NCI-H524 treated with DMSO at 0.1 percent for 48 hours (cell line): Measurements from ENCODE around the gene RFNG.

Experiments used
- DNase-seq: peaks from one replicate; lab custom pipeline; 2025; lab: John Stamatoyannopoulos, UW

RFNG gene

DNA sequence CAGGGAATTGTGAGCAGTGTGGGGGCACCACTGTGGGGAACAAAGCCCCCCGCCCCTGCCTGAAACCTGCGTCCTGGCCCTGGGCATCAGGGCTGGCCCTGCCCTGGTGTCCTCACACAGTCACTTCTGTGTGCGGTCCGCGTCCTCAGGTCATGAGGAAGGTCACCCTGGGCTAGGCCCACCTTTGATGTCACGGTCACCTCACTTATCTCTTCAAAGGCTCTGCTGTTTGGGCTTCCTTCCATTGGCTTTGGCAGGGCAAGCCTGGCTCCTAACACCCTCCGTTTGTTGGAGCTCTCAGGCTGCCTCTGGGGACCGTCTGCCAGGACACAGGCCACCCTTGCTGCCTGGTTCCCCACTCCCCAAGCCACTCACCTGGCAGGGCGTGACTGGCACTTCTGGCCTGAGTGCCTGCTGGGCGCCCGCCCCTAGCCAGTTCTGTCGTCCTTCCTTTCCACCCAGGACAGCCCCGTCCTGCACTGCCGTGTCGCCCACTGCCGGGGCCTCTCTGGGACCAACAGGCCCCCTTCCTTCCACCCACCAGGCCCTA, 37.8 kb downstream of the RFNG start:
- no peak for DNase-seq

DNA sequence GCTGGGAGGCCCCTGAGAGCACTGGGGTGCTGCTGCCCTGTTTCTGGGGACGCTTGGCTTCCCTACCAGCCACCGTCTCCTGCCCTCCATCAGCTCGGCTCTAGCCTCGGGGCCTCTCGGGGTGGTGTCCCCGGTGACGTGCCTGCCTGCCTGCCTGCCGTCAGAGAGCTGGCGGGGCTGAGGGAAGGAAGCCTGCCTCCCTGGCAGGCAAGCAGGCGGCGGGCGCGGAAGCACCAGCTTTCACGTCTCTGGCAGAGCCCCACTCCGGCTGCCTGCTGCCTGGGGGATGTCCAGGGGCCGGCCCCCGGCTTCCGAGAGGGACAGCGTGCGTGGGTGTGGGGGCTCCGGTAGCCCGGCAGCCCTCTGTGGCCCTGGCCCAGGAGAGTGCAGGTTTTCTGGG, 38.3 kb downstream of the RFNG start:
- DNase-seq, result no peak

DNA sequence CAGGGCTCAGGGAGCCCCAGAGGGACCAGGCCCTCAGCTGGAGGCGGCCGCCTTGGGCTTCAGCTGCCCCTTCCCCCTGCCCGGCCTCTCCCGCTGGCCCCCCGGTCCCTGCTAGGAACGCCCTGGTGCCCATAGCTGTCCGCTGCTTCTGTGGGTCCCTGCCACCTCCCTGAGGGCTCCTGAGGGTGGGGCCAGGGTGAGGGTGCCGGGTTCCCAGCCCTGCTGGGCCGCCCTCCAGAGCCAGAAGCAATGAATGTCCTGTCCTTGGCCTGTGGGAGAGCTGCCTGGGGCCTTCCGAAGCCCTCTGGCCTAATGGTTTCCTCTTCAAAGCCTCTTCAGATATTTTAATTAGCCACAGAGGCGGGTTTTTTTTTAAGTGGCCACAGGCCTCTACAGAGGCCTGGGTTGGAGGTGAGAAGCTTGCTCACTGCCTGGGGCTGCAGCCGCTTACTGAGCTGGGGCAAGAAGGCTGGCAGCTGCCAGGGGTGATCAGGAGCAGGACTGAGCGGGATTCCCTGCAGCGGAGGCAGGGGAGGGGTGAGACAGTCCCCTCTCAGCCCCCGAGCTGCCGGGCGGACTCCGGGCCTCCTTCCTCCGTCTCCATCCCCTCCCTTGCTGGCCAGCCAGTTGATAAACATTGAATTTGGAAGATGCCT, 38.8 kb downstream of the RFNG start:
- no peak for DNase-seq

DNA sequence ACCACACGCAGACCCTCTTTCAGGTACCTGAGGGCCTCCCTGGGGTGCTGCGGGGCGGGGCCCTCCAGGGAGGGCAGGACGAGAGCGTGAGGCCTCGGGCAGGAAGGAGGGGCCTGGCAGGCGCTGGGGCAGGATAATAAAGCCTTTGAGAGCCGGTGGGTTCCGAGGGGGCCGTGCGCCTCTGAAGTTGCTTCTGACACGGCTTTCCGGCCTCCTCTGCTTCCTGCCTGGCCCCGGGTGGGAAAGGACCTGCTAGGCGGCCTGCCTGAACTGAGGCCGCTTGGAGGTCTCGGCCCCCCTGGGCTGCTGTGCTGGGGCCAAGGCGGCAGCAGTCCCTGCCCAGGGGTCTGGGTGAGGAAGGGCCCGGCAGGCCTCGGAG, 39.4 kb downstream of the RFNG start:
- DNase-seq, result no peak

DNA sequence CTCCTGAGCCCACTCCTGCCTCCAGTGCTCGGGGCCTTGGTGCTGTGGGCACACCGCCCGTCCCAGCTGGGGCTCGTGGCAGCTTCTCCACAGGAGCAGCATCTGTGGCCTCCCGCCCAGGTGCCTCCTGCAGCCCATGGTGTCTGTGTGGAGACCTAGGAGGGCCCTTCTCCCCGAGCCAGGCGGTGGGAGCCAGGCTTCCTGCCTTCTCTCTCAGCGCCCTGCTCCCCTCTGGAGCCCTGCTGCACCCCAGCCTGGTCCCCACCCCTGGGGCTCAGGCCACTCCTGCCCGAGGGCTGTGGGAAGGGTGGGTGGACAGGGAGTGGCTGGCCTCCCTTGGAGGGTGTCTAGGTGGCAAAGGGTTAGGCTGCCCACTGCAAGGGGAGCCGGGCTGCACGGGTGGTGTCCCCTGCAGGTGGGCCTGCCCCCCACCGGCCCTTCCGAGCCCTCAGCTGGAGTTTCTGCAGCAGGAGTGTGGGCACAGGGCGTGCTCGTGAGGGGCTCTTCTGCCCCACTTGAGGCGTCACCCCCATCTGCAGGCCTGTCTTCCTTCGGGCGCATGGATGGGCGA, 39.9 kb downstream of the RFNG start:
- DNase-seq, result no peak

DNA sequence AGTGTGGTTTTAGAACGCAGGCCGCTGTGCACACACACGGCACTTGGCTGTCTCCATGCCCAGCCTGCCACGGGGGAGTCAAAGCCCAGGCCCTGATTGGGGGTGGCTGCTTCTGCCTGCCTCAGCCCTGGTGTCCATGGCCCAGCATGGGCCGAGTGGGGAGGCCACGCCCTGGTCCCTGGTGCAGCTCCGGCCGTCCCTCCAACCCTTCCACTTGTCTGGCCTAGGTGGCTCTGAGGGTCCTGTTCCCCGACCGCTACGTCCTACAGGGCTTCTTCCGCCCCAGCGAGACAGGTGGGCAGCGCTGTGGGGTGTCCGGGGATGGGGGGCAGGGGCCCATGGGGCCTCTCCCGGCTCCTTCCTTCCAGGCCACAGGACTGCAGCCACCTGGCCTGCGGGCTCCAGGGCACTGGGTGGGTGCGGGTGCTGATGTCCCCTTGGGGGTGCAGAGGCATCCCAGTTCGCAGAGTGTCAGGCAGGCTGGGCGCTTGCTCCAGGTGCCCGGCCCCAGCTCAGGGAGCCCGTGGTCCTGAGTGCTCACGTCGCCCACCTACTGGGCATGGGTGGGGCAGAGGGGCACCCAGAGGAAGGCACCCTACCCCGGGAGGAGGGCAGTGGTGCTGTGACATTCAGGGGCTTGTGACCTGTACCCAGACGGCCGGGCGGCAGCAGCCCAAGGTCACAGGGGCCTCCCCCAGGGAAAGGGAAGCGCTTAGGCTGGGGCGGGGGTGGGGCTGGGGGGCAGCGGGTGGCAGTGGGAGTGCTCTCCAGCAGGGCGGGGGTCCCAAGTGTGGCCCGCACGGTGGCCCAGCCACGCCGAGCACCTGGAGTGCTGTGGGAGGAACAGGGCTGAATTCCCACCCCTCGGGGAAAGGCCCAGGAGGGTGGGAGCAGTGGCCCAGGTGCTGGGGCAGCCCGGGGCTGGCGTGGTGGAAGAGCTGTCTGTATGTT, 40.8 kb downstream of the RFNG start:
- DNase-seq, result no peak

DNA sequence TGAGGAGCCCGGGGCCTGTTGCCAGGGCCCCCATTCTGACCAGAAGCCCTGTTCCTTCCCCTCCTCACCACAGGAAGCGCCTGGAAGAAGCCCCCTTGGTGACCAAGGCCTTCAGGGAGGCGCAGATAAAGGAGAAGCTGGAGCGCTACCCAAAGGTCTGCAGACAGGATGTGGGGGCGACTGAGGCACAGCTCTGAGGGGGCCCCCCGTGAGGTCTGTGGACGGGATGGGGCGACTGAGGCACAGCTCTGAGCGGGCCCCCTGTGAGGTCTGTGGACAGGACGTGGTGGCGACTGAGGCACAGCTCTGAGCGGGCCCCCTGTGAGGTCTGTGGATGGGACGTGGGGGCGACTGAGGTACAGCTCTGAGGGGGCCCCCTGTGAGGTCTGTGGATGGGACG, 42.2 kb downstream of the RFNG start:
- DNase-seq, result no peak

DNA sequence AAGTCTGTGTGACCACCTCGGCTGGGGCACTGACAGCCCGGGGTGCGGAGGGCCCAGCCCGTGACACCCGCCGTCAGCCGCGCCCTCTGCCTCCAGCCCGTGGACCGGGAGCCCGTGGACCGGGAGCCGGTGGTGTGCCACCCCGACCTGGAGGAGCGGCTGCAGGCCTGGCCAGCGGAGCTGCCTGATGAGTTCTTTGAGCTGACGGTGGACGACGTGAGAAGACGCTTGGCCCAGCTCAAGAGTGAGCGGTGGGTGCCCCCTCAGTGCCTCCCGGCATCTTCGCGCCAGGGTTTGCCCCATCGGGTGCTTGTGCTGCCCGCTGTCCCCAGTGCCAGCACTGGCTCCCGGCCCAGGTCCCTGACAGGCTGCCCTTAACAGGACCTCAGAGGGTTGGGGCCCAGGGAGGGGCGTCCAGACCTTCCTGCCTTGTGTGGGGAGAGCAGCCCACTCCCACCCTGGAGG, 42.6 kb downstream of the RFNG start:
- DNase-seq, result no peak

DNA sequence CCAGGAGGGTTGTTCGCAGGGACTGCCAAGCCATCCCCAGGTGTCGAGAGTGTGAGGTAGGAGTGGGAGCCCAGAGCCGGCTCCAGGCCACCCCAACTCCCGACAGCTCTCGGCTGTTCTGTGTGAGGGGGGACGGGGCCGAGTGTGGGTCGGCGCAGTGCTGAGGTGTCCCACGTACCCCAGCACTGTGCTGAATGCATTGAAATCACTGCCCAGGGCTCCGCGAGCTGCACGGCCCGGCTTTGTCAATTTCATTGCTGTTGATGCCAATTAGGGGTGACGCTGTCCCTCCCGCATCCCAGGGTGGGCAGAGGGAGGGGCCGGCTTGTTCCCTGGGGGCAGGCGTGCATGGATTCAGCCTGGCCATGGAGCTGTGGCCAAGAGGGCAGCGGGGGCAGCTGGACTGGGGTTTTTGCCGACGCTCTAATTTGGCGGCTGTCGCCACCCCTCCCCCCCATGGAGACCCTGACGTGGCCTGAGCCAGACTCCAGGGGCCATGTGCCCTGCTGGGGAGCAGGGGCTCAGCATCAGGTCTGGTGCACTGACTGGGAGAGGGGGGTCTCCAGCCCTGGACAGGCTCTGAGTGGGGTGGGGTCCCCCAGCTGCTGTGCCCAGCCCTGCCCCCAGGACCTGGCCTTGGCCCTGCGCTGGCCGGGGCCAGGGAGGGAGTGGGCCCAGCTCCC, 43.2 kb downstream of the RFNG start:
- no peak for DNase-seq

DNA sequence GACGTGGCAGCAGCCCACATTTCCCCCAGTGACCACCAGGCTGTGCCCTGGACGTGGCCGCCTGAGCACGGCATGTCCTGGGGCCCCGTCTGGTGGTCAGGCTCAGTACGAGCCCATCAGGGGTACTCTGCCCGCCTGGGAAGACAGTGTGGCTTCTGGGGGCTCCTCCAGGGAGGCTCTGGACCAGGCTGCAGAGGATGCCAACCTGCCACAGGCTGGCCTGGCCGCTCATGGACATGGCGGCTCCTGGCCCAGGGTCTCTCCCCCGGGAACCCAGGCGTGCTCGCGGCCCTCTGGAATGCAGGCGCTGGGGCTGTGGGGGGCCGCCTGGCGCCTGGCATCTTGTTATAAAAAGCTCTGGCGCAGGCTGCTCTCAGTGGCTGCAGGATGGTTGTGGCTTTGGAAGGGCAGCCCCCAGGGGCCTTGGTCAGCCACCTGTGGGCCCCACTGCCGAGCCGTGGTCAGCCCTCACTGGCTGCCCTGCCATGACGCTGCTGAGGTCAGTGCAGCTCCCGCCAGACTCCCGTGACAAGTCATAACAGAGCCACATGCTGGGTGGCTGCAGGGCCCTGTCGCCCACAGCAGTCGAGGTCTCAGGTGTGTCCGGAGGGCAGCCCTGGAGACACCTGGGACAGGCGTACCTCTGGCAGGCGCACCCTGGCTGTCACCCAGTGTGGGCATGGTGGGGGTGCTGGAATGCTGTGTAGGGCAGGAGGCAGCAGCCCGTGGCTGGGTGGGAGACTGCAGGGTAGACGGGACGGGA, 43.9 kb downstream of the RFNG start:
- no peak for DNase-seq

DNA sequence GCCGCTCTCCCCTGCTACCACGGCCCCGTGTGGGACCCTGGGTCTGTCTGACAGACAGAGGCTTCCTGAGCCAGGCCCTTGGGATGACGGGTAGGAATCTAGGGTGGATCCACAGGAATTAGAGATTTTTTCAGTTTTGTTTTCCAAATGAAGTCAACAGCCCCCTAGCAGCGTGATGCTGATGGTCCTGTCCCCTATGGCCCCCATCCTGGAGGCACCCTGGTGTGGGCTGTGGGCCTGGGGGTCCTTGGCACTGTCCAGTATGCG, 44.5 kb downstream of the RFNG start:
- no peak for DNase-seq

DNA sequence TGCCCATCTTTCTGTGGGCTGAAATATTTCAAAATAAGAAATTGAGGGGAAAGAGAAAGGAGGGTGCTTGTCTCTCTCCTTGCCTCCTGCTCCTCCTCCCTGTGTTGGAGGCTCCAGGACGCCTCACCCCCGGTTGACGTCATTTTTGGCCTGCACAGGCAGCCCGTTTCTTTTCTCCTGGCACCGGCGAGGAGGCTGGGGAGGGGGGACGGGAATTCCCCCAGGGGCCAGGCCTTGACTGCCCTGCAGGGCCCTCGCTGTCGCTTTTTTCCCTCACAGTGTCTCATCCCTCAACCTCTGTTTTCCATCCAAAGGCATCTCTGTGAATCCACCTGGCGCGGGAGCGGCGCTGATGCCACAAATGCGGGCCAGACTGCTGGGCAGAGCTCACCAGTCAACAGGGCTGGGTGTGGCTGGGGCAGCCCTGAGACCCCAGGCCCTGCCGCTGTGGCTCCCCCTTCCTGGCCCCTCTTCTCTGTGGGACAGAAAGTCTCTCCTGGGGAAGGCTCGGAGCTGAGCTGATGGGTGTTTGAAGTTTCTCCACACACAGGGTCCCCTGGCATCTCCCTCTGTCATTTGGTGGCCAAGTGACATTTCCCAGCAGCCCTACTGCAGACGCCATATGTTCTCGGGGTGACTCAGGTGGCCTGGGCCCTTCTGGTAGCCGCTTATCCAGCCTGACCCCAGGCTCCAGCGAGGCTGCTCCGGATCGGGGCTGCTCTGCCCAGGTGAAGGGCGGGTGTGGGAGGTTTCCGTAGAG, 45.0 kb downstream of the RFNG start:
- DNase-seq, result no peak

DNA sequence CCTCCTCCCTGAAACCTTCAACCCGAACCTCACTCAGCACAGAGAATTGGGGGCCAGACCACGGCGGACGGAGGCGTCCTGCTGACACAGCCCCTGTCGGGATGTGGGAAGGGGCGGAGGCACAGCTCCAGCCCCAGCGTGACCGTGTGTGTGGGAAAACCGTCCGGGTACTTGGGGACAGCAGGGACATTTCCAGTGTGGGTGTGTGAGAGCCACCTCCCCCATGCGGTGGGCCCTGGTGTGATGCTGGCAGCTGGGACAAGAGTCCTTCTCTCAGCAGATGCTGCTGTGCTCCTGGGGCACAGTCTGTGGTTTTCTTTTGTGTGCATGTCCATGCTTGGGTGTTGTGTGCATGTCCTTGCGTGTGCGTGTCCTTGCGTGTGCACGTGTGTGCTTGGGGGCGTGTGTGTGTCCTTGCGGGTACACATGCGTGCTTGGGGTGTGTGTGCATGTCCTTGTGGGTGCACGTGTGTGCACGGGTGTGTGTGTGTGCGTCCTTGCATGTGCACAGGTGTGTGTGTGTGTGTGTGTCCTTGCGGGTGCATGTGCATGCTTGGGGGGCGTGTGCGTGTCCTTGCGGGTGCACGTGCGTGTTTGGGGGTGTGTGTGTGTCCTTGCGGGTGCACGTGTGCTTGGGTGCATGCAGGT, 45.8 kb downstream of the RFNG start:
- no peak for DNase-seq

DNA sequence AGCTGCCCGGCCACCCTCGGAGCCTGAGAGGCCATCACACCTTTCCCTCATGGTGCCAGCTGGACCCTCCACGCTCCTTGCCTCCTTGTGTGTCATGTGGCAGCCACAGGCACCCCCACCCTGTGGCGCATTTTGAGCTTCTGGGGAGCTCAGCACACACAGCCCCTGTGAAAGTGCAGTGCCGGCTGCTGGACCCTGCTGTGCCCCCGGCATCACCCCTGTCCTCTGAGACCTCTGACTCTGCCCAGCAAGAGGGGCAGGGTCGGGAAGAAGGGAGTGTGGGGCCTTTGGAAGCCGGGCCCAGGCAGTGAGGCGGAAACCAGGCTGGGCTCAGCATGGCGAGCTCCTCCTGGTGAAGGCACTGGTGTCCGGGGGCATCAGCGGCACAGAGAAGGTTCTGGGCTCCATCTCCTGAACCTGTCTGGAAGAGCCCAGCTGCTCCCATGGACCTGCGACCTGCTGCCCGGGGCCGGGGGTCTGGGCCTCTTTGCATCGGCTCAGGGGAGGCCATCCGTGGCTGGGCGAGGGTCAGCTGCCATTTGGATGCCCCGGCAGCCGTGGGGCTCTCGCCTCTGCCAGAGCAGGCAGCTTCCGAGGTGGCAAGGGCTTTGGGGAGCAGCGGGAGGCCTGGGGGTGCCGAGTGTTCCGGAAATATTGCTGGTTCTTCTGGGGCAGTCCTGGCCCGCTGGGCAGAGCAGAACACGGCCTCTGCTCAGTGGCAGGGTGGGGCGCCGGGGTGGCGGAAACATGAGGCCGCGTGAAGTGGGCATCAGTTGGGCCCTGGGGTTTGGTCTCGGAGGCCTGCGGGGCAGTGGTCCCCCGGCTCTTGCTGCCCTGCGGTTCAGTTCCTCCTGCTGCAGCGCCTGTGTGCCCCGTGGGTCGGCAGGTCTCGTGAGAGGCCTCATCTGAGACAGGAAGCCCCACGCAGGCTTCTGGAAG, 46.8 kb downstream of the RFNG start:
- no peak for DNase-seq

DNA sequence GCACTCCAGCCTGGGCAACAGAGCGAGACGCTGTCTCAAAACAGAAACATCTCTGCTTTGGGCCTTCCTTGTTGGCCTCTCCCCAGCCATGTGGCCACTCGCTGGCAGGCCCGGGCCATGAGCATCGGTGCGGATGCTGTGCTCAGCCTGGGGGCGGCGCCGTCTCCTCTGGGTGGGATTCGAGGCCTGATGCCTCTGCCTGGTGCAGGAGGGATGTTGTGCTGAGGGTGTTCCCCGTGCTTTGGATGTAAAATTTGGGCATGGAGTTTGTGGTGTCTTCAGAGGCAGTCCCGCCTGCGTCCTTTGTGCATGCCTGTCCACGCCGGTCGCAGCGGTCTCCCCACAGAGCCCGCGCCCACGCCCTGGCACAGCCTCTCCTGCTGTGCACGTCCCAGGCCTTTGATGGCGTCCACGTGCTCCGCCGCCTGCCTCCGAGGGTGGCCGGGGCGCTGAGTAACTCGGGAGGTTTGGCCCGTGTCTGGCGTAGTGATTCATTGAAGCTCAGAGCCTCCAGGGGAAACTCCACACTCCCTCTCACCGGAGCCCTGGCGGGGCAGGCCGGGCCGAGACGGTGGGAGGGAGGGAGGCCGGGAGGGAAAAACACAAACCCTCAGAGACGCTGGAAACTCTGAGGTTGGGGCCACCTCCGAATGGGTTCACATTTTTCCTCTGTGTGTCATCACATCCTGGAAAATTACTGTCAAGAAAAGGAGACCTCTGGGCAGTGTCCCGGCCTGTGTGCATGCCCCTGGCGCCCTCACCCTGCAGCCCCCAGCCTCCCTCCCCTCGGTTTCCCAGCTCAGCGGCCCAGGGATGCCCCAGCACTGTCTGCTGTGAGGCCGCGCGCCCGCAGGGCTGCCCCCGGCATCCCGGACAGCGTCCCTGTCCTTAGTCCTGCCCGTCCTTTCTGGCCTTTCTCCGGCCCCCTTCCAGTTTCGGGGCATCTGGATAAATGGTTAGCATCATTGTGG, 47.9 kb downstream of the RFNG start:
- DNase-seq, result no peak

DNA sequence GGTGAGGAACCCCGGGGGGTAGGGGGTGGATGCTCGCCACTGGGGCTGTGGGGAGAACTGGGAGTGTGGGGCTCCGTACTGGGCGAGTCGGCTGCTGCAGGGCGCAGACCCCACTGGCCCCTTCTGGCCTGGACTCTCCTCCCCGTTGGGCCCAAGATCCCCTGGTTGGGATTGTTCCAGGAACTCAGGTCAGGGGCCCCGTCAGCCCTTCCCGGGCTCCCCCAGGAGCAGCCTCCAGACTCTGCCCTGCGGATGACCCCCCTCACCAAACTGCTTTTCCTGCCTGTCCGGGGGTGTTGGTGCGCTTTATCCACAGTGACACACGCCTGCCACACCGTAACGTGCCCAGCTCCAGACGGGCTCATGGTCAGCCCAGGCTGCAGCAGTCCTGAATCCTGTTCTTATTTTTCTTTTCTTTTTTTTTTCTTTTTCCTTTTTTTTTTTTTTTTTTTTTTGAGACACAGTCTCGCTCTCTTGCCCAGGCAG, 50.0 kb downstream of the RFNG start:
- DNase-seq, result no peak

DNA sequence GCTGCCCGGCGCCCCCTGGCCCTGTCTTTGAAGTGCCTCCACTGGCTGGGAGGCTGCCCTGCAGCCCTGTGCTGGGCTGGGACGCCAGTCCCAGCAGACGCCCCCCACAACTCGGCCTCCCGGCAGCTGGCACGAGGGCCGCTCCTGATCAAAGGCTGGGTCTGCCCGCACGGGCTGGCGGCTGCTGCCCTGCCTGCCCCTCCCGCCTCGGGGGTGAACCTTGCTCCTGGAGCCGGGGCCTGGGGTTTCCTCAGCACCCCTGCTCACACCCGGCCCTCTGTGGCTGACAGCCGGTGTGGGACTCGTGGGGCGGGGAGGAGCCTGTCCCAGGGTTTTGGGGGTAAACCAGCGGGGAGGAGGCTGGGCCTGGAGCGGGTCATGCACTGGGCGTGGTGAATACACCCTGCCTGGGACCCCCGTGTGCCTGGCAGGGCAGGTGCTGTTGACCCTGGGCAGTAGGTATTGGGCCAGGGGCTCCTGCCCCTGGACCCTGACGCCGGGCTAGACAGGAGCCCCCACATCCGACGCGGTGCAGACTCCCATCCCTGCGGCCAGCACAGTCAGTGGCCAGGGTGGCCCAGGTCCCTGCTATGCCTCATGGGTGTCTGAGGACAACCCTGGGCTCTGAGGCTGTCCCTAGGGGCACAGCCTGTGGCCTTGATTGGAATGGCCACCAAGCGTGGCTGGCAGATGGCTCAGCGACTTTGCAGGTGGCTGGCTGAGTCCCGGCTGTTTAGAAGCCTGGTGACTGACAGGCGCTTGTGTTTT, 50.6 kb downstream of the RFNG start:
- peak; percentile 56 for DNase-seq
